Activated T-cell treated with anti-CD3 and anti-CD28 coated beads, Interleukin-2, amount 50 U/mL, for 72 hours (primary cell): Measurements from ENCODE around the gene VGLL4. TPM values are rescaled to one million over a fixed set of nuclear protein-coding genes. Genes with fewer than 3 reads are reported as not detected.
"Not testable (repeated sequence)": the region's sequence is repeated elsewhere in the genome, so short reads cannot be mapped to it uniquely, and the experiment has no call there.

Source experiments
- ATAC-seq, 2 donors: fragments of 150-1000 bp; cut with Tn5 transposase; replicated peaks in 1 of 2; 2 replicates each; pipeline ENCODE4 v1.10.0; 2021; ENCODE audit warnings: moderate library complexity in 2 of 2, mild to moderate bottlenecking in 1 of 2
- DNase-seq, 2 donors: peaks; one replicate each; pipeline ENCODE4 v3.0.0; 2021 to 2022; ENCODE audit warnings: mixed read lengths in 1 of 2
- H3K27ac Mint-ChIP-seq: one replicate; pipeline ENCODE4 v1.8.0; 2022; ENCODE audit warnings: mild to moderate bottlenecking, moderate library complexity, mixed read lengths
- H3K27me3 Mint-ChIP-seq: one replicate; pipeline ENCODE4 v1.8.0; 2022; ENCODE audit warnings: low read depth, mixed read lengths
- H3K36me3 Mint-ChIP-seq, 2 donors: one replicate each; pipeline ENCODE4 v1.8.0; 2022; ENCODE audit warnings: mixed read lengths in 2 of 2, mild to moderate bottlenecking in 1 of 2; ENCODE audit not compliant: insufficient read depth in 2 of 2
- H3K4me1 Mint-ChIP-seq: one replicate; pipeline ENCODE4 v1.8.0; 2022; ENCODE audit warnings: low read depth, mixed read lengths
- H3K4me3 Mint-ChIP-seq, 2 donors: one replicate each; pipeline ENCODE4 v1.8.0; 2022; ENCODE audit warnings: mild to moderate bottlenecking in 2 of 2, mixed read lengths in 2 of 2, moderate library complexity in 2 of 2
- H3K9me3 Mint-ChIP-seq, 2 donors: one replicate each; pipeline ENCODE4 v1.8.0; 2022; ENCODE audit warnings: mixed read lengths in 2 of 2
- total RNA-seq, 2 donors: library from RNA; stranded (reverse); gene quantifications; one replicate each; pipeline ENCODE4 v1.2.3, GENCODE V29; 2022

Gene VGLL4
- total RNA-seq, 2 donors from 2014 or later: 22.3 to 23.7 TPM

DNA sequence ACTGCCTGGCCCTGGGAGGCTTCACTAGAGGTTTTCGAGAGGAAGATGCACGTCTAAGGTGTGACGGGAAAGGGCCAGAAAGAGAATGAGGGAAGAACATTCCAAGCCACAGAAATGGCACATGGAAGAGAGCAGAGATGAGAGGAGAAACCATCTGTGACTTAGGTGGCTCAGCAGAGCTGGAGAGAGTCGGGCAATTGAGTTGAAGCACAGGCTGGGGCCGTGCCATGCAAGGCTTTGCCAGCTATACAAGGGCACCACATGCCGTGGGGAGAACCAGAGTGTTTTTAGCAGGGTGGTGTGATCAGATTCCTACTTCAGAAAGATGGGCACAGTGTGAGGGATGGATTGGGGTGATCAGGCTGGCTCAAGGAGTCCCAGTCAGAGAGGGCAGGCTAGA, 126.1 kb downstream of the VGLL4 start:
- no peak for ATAC-seq
- DNase-seq: no peak
- peaks cover 7% of the 10 kb centered on the region for H3K4me1 Mint-ChIP-seq

DNA sequence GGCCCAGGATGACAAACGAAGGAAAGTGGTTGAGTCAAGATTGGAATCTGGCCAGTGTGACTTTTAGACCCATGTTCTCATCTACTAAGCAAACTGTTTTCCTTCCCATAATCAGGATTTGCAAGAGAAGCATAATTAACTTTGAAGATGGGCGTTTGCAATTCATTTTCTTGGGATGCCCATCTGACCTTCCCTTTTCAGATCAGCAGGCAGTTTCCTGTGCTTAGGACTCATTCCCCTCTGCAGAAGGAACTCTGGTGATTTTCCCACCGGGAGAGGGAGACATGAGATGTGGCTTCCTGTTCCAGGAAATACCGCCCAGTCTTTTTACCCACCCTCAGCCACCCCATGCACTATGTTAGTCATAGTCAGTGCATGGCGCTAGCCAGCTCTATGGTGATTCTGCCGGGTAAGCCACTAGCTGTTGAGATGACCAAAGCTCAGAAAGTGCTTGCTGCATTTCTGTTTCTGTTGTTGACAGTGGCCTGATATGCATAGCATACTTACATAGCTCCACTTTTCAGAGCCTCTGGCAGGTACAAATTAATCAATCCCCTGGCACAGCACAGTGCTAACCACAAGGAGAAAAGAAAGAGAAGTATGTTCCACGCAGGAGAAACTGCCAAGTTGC, 129.4 kb downstream of the VGLL4 start:
- peaks cover 7% of the 10 kb centered on the region for H3K4me1 Mint-ChIP-seq
- H3K27ac Mint-ChIP-seq: no peak overlapping the region
- H3K9me3 Mint-ChIP-seq: no peaks in the 10 kb centered on the region
- H3K27me3 Mint-ChIP-seq: no peaks in the 10 kb centered on the region
- H3K4me3 Mint-ChIP-seq: no peak overlapping the region
- H3K36me3 Mint-ChIP-seq: peaks cover 0 to 1% of the 10 kb centered on the region in 2 donors
- DNase-seq (no peak), ATAC-seq (no peak)

More for the DNA sequence above, 126.1 kb downstream of the VGLL4 start:
- no peaks in the 10 kb centered on the region for H3K27me3 Mint-ChIP-seq
- no peak overlapping the region for H3K4me3 Mint-ChIP-seq
- H3K27ac Mint-ChIP-seq: no peak overlapping the region
- H3K9me3 Mint-ChIP-seq: no peaks in the 10 kb centered on the region
- peaks cover 0 to 1% of the 10 kb centered on the region in 2 donors for H3K36me3 Mint-ChIP-seq

DNA sequence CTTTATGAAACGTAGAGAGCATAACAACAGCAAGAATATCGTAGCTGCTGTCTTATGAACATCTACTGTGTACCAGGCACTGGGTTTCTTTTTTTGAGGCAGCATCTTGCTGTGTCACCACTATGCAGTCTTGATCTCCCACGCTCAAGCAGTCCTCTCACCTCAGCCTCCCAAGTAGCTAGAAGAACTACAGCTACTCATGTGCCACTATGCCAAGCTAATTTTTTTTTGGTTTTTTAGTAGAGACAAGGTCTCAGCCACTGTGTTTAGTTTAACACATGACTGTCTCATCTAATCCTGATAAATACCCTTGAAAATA, 129.9 kb downstream of the VGLL4 start:
- no peak overlapping the region for H3K4me3 Mint-ChIP-seq
- no peaks in the 10 kb centered on the region for H3K36me3 Mint-ChIP-seq
- ATAC-seq (no peak), DNase-seq (no peak)
- no peak overlapping the region for H3K27ac Mint-ChIP-seq
- H3K27me3 Mint-ChIP-seq: no peaks in the 10 kb centered on the region
- H3K9me3 Mint-ChIP-seq: no peaks in the 10 kb centered on the region
- peaks cover 7% of the 10 kb centered on the region for H3K4me1 Mint-ChIP-seq

DNA sequence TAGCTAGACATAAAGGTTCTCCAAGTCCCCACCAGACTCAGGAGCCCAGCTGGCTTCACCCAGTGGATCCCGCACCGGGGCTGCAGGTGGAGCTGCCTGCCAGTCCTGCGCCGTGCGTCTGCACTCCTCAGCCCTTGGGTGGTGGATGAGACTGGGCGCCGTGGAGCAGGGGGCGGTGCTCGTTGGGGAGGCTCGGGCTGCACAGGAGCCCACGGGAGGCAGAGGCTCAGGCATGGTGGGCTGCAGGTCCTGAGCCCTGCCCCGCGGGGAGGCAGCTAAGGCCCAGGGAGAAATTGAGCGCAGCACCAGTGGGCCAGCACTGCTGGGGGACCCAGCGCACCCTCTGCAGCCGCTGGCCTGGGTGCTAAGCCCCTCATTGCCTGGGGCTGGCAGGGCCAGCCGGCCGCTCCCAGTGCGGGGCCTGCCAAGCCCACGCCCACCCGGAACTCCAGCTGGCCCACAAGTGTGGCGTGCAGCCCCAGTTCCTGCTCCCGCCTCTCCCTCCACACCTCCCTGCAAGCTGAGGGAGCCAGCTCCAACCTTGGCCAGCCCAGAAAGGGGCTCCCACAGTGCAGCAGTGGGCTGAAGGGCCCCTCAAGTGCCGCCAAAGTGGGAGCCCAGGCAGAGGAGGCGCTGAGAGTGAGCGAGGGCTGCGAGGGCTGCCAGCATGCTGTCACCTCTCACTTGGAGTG, 130.4 kb downstream of the VGLL4 start:
- not testable (repeated sequence) for H3K27ac Mint-ChIP-seq, DNase-seq, H3K27me3 Mint-ChIP-seq, H3K36me3 Mint-ChIP-seq, H3K4me3 Mint-ChIP-seq, H3K9me3 Mint-ChIP-seq, H3K4me1 Mint-ChIP-seq, ATAC-seq

DNA sequence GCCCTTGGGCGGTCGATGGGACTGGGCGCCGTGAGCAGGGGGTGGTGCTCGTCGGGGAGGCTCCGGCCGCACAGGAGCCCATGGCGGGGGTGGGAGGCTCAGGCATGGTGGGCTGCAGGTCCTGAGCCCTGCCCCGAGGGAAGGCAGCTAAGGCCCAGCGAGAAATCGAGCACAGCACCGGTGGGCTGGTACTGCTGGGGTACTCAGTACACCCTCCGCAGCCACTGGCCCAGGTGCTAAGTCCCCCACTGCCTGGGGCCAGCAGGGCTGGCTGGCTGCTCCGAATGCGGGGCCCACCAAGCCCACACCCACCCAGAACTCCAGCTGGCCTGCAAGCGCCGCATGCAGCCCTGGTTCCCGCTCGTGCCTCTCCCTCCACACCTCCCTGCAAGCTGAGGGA, 132.1 kb downstream of the VGLL4 start:
- not testable (repeated sequence) for ATAC-seq, H3K4me3 Mint-ChIP-seq, H3K27ac Mint-ChIP-seq, H3K9me3 Mint-ChIP-seq, H3K27me3 Mint-ChIP-seq, DNase-seq, H3K4me1 Mint-ChIP-seq, H3K36me3 Mint-ChIP-seq

DNA sequence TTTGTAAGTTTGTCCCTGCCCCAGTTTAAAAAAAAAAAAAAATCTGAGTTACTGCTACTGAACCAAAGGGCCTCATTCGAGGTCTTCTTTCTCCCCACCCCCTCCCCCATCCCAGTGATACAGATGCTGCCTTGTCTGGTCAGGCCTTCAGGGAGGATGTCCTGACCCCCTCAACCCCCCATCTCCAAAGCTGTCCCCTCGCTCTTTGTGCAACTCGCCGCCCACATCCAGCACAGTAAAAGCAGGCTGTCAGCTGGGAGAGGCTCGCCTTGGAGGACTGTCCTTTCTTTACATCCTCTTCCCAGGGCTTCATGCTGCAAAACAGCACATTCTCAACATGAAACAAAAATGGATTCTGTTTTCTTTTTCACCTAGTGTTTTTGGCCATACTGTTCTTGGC, 133.4 kb downstream of the VGLL4 start:
- ATAC-seq: no peak
- Mint-ChIP-seq H3K4me1 (peaks cover 7% of the 10 kb centered on the region), H3K4me3 (no peak overlapping the region), H3K36me3 (no peaks in the 10 kb centered on the region), H3K9me3 (no peaks in the 10 kb centered on the region), H3K27ac (no peak overlapping the region), H3K27me3 (no peaks in the 10 kb centered on the region)
- no peak for DNase-seq

DNA sequence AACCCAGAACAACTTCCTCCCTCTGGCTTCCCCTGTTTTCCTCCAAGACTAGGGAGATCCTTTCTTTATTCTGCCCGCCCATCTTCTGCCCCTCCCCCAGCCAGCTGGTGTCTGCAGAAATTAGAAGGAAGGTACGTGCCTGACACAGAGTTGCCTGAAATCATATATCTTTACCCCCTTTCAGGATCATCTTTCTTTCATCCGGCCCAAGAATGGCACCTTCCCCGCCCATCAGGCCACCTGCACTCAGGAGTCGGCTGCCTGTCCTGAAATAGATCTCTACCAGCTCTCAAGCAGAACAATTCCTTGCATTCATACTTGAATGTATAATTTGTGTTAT, 133.7 kb downstream of the VGLL4 start:
- ATAC-seq (no peak), DNase-seq (no peak)
- no peaks in the 10 kb centered on the region for H3K36me3 Mint-ChIP-seq
- H3K9me3 Mint-ChIP-seq: no peaks in the 10 kb centered on the region
- H3K4me1 Mint-ChIP-seq: peaks cover 7% of the 10 kb centered on the region
- H3K4me3 Mint-ChIP-seq: no peak overlapping the region
- no peaks in the 10 kb centered on the region for H3K27me3 Mint-ChIP-seq
- H3K27ac Mint-ChIP-seq: no peak overlapping the region

DNA sequence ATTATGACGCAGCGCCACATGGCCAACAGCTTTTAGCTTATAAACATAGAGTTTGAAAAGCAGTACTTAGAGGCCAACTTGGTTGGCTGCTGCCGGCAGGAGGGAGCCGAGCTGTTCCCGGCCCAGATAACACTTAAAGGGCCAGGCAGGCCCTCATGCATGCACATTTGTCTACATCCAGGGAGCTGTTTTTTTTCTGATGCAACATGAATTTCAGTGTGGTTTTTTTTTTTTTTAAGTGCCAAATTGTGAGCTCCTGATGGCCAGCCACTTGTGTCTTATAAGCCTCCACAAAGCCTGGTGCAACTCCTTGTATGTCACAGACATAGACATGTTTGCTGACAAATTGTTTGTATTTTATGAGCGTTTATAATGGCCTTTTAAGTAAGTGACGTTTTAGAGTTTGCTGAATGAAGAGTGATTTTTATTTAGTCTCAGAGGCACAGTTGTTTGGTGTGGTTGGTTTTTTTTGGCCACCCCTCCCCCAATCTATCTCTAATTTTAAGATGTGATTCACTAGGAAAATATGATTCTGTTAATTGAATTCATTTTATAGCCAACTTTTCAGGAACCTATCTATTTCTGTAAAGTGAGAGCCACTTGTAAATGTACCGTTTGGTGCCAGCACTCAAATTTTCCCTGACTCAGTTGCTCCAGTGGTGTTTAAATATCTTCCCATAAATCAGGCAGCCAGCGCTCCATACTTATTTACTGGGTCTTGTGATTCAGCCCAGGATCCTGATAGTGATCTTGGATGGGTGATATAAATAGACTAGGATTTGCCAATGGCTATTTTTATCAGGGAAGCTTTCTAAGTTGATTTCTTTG, 134.3 kb downstream of the VGLL4 start:
- peaks cover 1% of the 10 kb centered on the region for H3K4me1 Mint-ChIP-seq
- no peak overlapping the region for H3K4me3 Mint-ChIP-seq
- no peaks in the 10 kb centered on the region for H3K36me3 Mint-ChIP-seq
- DNase-seq: no peak
- ATAC-seq: no peak
- H3K9me3 Mint-ChIP-seq: no peaks in the 10 kb centered on the region
- no peaks in the 10 kb centered on the region for H3K27me3 Mint-ChIP-seq
- no peak overlapping the region for H3K27ac Mint-ChIP-seq

DNA sequence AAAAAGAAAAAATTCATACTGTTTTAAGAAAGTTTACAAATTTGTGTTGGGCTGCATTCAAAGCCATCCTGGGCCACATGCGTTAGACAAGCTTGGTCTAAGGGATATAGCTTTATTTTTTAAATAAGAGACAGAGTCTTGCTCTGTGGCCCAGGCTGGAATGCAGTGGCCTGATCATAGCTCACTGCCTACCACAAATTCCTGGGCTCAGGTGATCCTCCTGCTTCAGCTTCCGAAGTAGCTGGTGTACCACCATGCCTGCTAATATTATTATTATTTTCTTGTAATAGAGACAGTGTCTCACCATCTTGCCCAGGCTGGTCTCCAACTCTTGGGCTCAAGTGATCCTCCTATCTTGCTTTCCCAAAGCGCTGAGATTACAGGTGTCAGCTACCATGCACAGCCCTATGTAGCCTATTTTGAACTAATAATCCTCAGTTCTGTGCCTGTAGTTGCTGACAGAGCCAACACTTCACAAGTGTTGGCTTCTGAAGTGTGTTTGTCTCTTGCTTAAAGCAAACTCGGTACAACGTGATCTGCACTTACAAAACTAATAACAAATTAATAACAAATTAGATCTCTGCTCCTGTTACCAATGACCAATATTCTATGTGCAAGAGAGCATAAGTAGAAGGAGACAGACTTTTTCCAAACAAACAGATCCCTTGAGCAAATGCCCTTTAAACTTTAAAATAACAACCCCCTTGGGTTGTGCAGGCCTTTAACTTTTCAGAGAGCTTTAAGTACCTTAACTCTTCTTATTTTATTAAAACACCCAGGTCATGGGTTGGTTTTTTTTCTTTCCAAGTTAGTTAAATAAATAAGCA, 135.2 kb downstream of the VGLL4 start:
- H3K4me1 Mint-ChIP-seq: no peaks in the 10 kb centered on the region
- DNase-seq: no peak
- ATAC-seq: no peak
- no peak overlapping the region for H3K4me3 Mint-ChIP-seq
- no peaks in the 10 kb centered on the region for H3K9me3 Mint-ChIP-seq
- H3K36me3 Mint-ChIP-seq: no peaks in the 10 kb centered on the region
- H3K27ac Mint-ChIP-seq: no peak overlapping the region
- no peaks in the 10 kb centered on the region for H3K27me3 Mint-ChIP-seq

DNA sequence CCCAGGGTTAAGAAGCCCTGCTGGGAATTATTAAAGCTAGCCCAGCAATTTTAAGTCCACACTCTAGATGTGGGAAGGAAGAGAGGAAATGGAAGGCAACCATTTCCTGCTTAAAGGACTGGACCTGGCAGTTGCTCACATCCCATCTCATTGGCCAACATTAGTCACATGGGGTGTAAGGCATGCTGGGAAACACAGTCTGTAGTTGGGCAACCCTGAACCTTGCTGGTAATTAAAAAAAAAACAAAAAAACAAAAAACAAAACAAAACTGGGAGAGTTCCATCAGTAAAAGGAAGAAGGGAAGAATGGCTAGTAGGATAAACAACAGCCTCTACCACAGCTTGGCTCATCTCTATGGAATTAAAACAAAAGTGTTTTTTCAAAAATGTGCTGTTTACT, 136.0 kb downstream of the VGLL4 start:
- Mint-ChIP-seq H3K9me3 (no peaks in the 10 kb centered on the region), H3K36me3 (no peaks in the 10 kb centered on the region), H3K27me3 (no peaks in the 10 kb centered on the region), H3K27ac (peak overlapping the region; percentile 75), H3K4me1 (no peaks in the 10 kb centered on the region), H3K4me3 (no peak overlapping the region)
- ATAC-seq (no peak), DNase-seq (no peak)

Other genes starting within 250 kb of the VGLL4 start
- gene TAMM41, start 203.0 kb upstream of the VGLL4 start, total RNA-seq: 10 to 100 TPM; 30.2 to 31.2 TPM